Calu3 (cell line): Measurements from ENCODE around the gene KRT6A. TPM values are rescaled to one million over a fixed set of nuclear protein-coding genes. Genes with fewer than 3 reads are reported as not detected.

ENCODE experiments used
- BruUV-seq: library from RNA; stranded (reverse); fragments of 400-500 nt; replicated peaks from 2 replicates; lab custom pipeline; 2021; lab: Mats Ljungman, UMichigan
- CTCF ChIA-PET: fragments of 300-600 bp; sonication (Branson Sonifier 250); formaldehyde crosslinking; loops from one replicate; lab custom pipeline; 2022; ENCODE audit warnings: antibody characterized with exemption; lab: Charles Lee
- DNase-seq: peaks from one replicate; pipeline ENCODE4 v3.0.0; 2022
- H3K27ac Mint-ChIP-seq: one replicate; pipeline ENCODE4 v1.8.0; 2022; ENCODE audit warnings: mixed read lengths; ENCODE audit not compliant: unreplicated experiment
- H3K27me3 Mint-ChIP-seq: one replicate; pipeline ENCODE4 v1.8.0; 2022; ENCODE audit warnings: mixed read lengths; ENCODE audit not compliant: unreplicated experiment
- H3K36me3 Mint-ChIP-seq: one replicate; pipeline ENCODE4 v1.8.0; 2022; ENCODE audit warnings: mild to moderate bottlenecking, moderate library complexity, mixed read lengths; ENCODE audit not compliant: insufficient read depth, unreplicated experiment
- H3K4me1 Mint-ChIP-seq: one replicate; pipeline ENCODE4 v1.8.0; 2022; ENCODE audit warnings: mild to moderate bottlenecking, low read depth, mixed read lengths; ENCODE audit not compliant: unreplicated experiment
- H3K4me3 Mint-ChIP-seq: one replicate; pipeline ENCODE4 v1.8.0; 2022; ENCODE audit warnings: mild to moderate bottlenecking, low read depth, moderate library complexity, mixed read lengths; ENCODE audit not compliant: unreplicated experiment
- H3K9me3 Mint-ChIP-seq: one replicate; pipeline ENCODE4 v1.8.0; 2022; ENCODE audit warnings: low read depth, mixed read lengths; ENCODE audit not compliant: unreplicated experiment
- intact Hi-C: fragments of 100-400 bp; cut with micrococcal nuclease; formaldehyde crosslinking; loops from one replicate; pipeline ENCODE4 v1.10.0; 2022; ENCODE audit not compliant: unreplicated experiment
- total RNA-seq: library from RNA; stranded (reverse); gene quantifications from 2 replicates; pipeline ENCODE4 v1.2.3, GENCODE V29; 2022
- TF ChIP-seq, protein P1 (sequence below): fragments of 200-600 bp; IDR thresholded peaks from one replicate; pipeline ENCODE4 v1.8.0; 2022; ENCODE audit warnings: antibody characterized with exemption; ENCODE audit not compliant: unreplicated experiment

The KRT6A gene
- total RNA-seq, 1 experiment from 2014 or later: 0.24 TPM

DNA sequence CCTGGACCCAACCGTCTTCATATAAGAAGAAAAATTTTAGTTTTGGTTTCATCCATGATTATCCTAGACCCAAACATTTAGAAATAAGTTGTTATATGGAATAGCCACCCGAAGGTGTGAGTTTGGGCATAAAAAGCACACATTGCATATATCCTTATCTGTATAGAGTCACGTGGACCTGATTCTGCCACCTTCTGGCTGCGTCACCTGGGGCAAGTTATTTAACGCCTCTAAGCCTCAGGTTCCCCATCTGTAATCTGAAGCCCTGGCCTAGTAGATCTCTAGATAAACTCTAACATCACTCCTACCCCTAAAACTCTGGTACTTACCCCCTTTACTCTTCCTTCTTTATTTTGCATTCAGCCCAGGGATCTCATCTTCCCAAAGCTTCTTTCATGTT, 41.4 kb upstream of the KRT6A start:
- peak; percentile 24 for DNase-seq
- no TSS peak for BruUV-seq
- no peaks in the 10 kb centered on the region for H3K36me3 Mint-ChIP-seq
- H3K27me3 Mint-ChIP-seq: no peaks in the 10 kb centered on the region
- TF ChIP-seq, protein P1, sequence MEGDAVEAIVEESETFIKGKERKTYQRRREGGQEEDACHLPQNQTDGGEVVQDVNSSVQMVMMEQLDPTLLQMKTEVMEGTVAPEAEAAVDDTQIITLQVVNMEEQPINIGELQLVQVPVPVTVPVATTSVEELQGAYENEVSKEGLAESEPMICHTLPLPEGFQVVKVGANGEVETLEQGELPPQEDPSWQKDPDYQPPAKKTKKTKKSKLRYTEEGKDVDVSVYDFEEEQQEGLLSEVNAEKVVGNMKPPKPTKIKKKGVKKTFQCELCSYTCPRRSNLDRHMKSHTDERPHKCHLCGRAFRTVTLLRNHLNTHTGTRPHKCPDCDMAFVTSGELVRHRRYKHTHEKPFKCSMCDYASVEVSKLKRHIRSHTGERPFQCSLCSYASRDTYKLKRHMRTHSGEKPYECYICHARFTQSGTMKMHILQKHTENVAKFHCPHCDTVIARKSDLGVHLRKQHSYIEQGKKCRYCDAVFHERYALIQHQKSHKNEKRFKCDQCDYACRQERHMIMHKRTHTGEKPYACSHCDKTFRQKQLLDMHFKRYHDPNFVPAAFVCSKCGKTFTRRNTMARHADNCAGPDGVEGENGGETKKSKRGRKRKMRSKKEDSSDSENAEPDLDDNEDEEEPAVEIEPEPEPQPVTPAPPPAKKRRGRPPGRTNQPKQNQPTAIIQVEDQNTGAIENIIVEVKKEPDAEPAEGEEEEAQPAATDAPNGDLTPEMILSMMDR: peak; percentile 24
- intact Hi-C loops: loop anchor here (1.0 kb wide), 1 partner anchor 162 kb away; no protein-coding TSS in a partner anchor
- no peak overlapping the region for H3K4me3 Mint-ChIP-seq
- no peak overlapping the region for H3K27ac Mint-ChIP-seq
- no peaks in the 10 kb centered on the region for H3K9me3 Mint-ChIP-seq
- no peaks in the 10 kb centered on the region for H3K4me1 Mint-ChIP-seq
- CTCF ChIA-PET: no interaction called here

DNA sequence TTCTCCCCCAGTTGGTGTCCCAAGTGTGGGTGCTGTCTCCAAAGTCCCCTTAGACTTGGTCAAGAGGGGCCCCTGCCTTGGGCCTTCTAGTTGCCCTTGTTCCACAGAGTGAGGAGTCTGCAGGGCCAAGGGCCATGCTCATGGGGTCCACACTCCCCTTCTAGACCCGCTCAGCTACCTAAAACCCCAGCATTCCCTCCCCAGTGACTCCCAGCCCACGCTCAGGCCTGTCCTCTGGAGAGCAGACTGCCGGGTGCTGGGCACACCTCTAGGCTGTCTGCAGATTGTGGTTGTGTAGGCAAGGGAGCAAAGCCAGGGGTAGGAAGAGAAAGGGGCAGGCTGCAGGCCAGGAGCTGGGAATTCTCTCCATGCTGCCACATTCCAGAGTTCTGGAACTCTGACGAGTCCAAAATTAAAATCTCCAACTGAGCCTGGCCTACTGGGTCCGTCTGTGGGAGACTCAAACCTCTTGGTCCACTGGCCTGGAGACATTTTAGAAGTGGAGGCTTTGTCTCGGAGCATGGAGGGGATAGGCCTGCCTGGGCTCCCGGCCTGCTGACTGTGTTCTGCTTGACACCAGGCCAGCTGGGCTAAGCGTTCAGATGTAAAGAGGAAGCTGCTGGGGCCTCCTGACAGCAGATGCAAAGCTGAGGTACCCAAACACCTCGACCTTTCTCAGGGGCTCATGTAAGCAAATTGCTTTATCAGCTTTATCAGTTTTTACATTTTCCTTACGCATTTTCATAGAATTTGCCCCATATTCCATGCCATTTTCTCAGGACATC, 40.8 kb upstream of the KRT6A start:
- intact Hi-C loops: loop anchor here (1.0 kb wide), 1 partner anchor 162 kb away; no protein-coding TSS in a partner anchor

DNA sequence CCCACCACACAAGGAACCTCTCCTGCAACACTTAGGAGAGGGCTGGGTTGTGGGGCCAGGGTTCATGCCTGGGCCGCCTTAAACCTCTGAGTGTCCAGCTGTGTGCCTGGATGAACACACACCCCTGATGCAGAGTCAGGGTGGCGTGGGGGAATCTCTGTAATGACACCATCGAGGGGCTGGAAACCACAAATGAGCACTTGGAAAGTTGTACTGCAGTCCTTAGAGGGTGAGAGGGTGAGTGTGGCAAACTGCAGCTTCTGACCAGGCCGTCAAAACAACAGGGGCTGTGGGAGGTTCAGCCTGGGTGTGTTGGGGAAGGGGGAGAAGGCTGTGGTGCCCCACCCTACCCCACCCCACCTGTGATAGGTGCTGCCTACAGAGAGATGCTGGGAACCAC, 39.6 kb upstream of the KRT6A start:
- no peak for DNase-seq
- Mint-ChIP-seq H3K36me3 (no peaks in the 10 kb centered on the region), H3K9me3 (no peaks in the 10 kb centered on the region), H3K4me3 (no peak overlapping the region), H3K27me3 (no peaks in the 10 kb centered on the region), H3K27ac (no peak overlapping the region), H3K4me1 (no peaks in the 10 kb centered on the region)
- TF ChIP-seq, protein P1: no peak
- BruUV-seq: no TSS peak
- CTCF ChIA-PET: no interaction called here
- intact Hi-C loops: no loop called here

More for the DNA sequence above, 40.8 kb upstream of the KRT6A start:
- H3K4me1 Mint-ChIP-seq: no peaks in the 10 kb centered on the region
- no peak overlapping the region for H3K27ac Mint-ChIP-seq
- no peak overlapping the region for H3K4me3 Mint-ChIP-seq
- BruUV-seq: no TSS peak
- no peak for DNase-seq
- no peaks in the 10 kb centered on the region for H3K27me3 Mint-ChIP-seq
- CTCF ChIA-PET: interaction anchor here (0.8 to 0.9 kb wide), 2 partner anchors 135 to 162 kb away, joined by 3 to 4 read pairs; no protein-coding TSS in a partner anchor
- H3K36me3 Mint-ChIP-seq: no peaks in the 10 kb centered on the region
- no peaks in the 10 kb centered on the region for H3K9me3 Mint-ChIP-seq
- TF ChIP-seq, protein P1: no peak

DNA sequence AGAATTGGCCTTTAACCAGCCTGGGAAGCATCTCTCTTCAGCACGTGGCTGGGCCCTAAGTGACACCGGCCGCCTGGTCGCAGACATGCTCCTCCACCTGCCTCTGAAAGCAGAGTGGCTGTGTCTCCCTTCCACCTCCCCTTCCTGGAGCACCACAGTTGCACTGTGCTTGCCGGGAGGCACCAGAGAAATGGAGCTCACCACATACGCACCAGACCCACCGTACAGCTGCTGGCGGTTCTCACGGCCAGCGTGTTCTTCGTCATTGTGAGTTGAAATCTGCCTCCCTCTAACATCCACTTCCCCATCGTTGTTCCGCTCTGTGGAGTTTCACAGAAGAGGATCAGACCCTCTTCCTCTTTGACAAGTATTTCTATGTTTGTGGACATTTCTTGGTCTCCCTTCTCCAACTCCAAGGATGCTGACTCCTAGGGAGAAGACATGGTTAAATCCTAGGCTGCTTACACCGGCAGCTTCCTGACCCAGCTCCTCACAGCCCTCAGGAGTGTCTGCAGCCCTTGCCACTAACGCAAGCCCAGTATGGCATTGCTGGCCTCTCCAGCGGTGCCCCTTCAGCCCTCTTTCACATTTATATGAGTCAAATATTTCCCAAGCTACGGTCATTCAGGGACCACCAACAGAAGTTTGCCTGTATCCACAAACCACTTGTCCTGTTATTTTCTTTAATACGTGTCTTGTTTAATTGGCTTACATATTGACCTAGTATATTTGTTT, 38.7 kb upstream of the KRT6A start:
- no peak overlapping the region for H3K27ac Mint-ChIP-seq

More for the DNA sequence above, 38.7 kb upstream of the KRT6A start:
- CTCF ChIA-PET: no interaction called here
- Mint-ChIP-seq H3K27me3 (no peaks in the 10 kb centered on the region), H3K9me3 (no peaks in the 10 kb centered on the region), H3K36me3 (no peaks in the 10 kb centered on the region), H3K4me1 (no peaks in the 10 kb centered on the region), H3K4me3 (no peak overlapping the region)
- DNase-seq: no peak
- no TSS peak for BruUV-seq
- TF ChIP-seq, protein P1: no peak
- intact Hi-C loops: no loop called here
